Astrocyte (in vitro differentiated cells and primary cell): Measurements from ENCODE around the gene ARHGAP24. TPM values are rescaled to one million over a fixed set of nuclear protein-coding genes. Genes with fewer than 3 reads are reported as not detected.

Source experiments
- DNase-seq: peaks from one replicate; pipeline ENCODE4 v3.0.0-alpha.2; 2010; ENCODE audit warnings: low read depth
- FAIRE-seq: peaks from 2 replicates; lab custom pipeline; 2011; peaks lifted over from hg19 to GRCh38; lab: Jason Lieb, UNC
- H2AFZ ChIP-seq: 2 replicates; pipeline ENCODE4 v1.6.0; 2012; ENCODE audit warnings: low read depth, low read length, inconsistent platforms
- H3K27ac ChIP-seq: 2 replicates; pipeline ENCODE4 v1.5.1; 2011; ENCODE audit warnings: low read depth, low read length, inconsistent platforms
- H3K27me3 ChIP-seq: 2 replicates; pipeline ENCODE4 v1.6.0; 2011; ENCODE audit warnings: low read length, inconsistent platforms; ENCODE audit not compliant: insufficient read depth
- H3K36me3 ChIP-seq: 2 replicates; pipeline ENCODE4 v1.5.1; 2011; ENCODE audit warnings: low read length, inconsistent platforms; ENCODE audit not compliant: insufficient read depth
- H3K4me1 ChIP-seq: 2 replicates; pipeline ENCODE4 v1.5.1; 2011; ENCODE audit warnings: low read length, inconsistent platforms; ENCODE audit not compliant: insufficient read depth
- H3K4me2 ChIP-seq: 2 replicates; pipeline ENCODE4 v1.6.0; 2012; ENCODE audit warnings: low read length, inconsistent platforms
- H3K4me3 ChIP-seq: 2 replicates; pipeline ENCODE4 v1.5.1; 2011; ENCODE audit warnings: low read depth, mild to moderate bottlenecking, low read length, inconsistent platforms; ENCODE audit not compliant: insufficient read depth
- H3K79me2 ChIP-seq: 2 replicates; pipeline ENCODE4 v1.6.0; 2012; ENCODE audit warnings: mild to moderate bottlenecking, low read length, inconsistent platforms; ENCODE audit not compliant: insufficient read depth
- H3K9ac ChIP-seq: 2 replicates; pipeline ENCODE4 v1.6.0; 2012; ENCODE audit warnings: mild to moderate bottlenecking, low read length, inconsistent platforms
- H3K9me3 ChIP-seq: 2 replicates; pipeline ENCODE4 v1.5.1; 2012; ENCODE audit warnings: low read depth, mild to moderate bottlenecking, low read length, inconsistent platforms; ENCODE audit not compliant: insufficient read depth
- H4K20me1 ChIP-seq: 2 replicates; pipeline ENCODE4 v1.6.0; 2012; ENCODE audit warnings: low read length, inconsistent platforms; ENCODE audit not compliant: insufficient read depth
- H3K27ac Mint-ChIP-seq: one replicate; pipeline ENCODE4 v1.8.0; 2021; ENCODE audit warnings: mild to moderate bottlenecking, mixed read lengths; ENCODE audit not compliant: unreplicated experiment
- H3K27me3 Mint-ChIP-seq: one replicate; pipeline ENCODE4 v1.8.0; 2021; ENCODE audit warnings: low read depth, mixed read lengths; ENCODE audit not compliant: unreplicated experiment
- H3K36me3 Mint-ChIP-seq: one replicate; pipeline ENCODE4 v1.8.0; 2021; ENCODE audit warnings: low read depth, mixed read lengths; ENCODE audit not compliant: unreplicated experiment
- H3K4me1 Mint-ChIP-seq: one replicate; pipeline ENCODE4 v1.8.0; 2021; ENCODE audit warnings: low read depth, mixed read lengths; ENCODE audit not compliant: unreplicated experiment
- H3K4me3 Mint-ChIP-seq: one replicate; pipeline ENCODE4 v1.8.0; 2021; ENCODE audit warnings: mild to moderate bottlenecking, moderate library complexity, mixed read lengths; ENCODE audit not compliant: unreplicated experiment
- H3K9me3 Mint-ChIP-seq: one replicate; pipeline ENCODE4 v1.8.0; 2021; ENCODE audit warnings: mild to moderate bottlenecking, mixed read lengths; ENCODE audit not compliant: unreplicated experiment
- EZH2 ChIP-seq: IDR thresholded peaks from 2 replicates; pipeline ENCODE4 v1.6.1; 2012; ENCODE audit warnings: mild to moderate bottlenecking, low read length, inconsistent platforms; ENCODE audit not compliant: insufficient read depth
- total RNA-seq: library from RNA; stranded (reverse); gene quantifications from 2 replicates; pipeline ENCODE4 v1.2.1, GENCODE V29; 2021
- TF ChIP-seq, protein P1 (sequence below): IDR thresholded peaks from 2 replicates; pipeline ENCODE4 v1.5.1; 2011; ENCODE audit warnings: low read depth, mild to moderate bottlenecking, inconsistent platforms, low read length, moderate library complexity; ENCODE audit not compliant: insufficient read depth

The ARHGAP24 gene
- total RNA-seq, 1 donor from 2014 or later, result 2.1 TPM

DNA sequence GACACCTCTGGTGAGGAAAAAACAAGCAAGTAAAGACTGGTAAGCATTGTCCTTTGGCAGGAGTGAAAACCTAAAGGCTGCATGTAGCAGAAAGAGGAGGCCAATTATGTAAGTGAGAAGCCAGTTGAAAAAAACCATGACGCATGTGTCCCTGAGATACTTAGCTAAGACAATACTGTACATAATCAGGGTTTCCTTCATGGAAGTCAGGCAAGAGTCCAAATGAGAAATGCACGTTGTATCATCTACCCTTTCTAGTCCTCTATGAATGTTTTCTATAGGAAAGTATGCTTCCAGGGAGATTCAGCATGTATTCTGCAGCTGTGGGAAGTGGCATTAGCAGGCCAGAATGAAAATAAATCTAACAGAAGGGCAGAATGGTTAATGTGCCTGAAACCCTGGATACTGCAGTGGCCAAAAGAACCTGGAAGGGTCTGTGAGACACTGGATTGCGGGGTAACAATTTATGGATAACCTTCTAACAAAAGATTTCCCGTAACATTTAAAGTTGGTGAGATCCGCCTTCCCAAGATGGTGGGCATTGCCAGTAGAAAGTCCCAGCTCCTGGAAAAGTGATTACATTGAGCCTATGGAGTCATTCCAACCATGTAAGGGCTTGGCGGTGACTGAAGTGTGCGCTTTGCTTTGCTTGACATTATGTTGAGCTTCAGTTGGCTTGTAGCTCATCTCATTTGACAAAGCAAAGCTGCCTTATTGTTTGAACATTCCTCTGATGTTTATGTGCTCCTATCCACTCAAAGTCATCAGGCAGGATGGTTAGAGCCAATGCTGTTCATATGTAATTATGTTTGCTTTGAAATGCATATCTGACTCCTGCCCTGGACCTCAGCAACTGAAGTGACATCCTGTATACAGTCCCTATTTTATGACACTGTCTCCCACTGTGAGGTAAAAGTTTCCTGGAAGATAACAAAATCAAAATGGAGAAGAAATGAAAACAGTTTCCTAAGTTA is 200.4 kb downstream of the ARHGAP24 start:
- H3K27ac Mint-ChIP-seq, result no peak overlapping the region
- DNase-seq (no peak), FAIRE-seq (no peak)
- no peaks in the 10 kb centered on the region for H3K27me3 ChIP-seq
- TF ChIP-seq, protein P1, sequence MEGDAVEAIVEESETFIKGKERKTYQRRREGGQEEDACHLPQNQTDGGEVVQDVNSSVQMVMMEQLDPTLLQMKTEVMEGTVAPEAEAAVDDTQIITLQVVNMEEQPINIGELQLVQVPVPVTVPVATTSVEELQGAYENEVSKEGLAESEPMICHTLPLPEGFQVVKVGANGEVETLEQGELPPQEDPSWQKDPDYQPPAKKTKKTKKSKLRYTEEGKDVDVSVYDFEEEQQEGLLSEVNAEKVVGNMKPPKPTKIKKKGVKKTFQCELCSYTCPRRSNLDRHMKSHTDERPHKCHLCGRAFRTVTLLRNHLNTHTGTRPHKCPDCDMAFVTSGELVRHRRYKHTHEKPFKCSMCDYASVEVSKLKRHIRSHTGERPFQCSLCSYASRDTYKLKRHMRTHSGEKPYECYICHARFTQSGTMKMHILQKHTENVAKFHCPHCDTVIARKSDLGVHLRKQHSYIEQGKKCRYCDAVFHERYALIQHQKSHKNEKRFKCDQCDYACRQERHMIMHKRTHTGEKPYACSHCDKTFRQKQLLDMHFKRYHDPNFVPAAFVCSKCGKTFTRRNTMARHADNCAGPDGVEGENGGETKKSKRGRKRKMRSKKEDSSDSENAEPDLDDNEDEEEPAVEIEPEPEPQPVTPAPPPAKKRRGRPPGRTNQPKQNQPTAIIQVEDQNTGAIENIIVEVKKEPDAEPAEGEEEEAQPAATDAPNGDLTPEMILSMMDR, result no peak
- TF ChIP-seq EZH2, result no peak
- H3K4me1 Mint-ChIP-seq, result no peaks in the 10 kb centered on the region
- H3K4me3 ChIP-seq, result no peak overlapping the region
- H3K9me3 Mint-ChIP-seq, result no peaks in the 10 kb centered on the region
- no peak overlapping the region for H3K4me3 Mint-ChIP-seq
- no peaks in the 10 kb centered on the region for H4K20me1 ChIP-seq
- H3K27me3 Mint-ChIP-seq, result no peaks in the 10 kb centered on the region
- no peak overlapping the region for H3K4me2 ChIP-seq
- no peaks in the 10 kb centered on the region for H3K9me3 ChIP-seq
- no peaks in the 10 kb centered on the region for H3K79me2 ChIP-seq
- no peak overlapping the region for H3K9ac ChIP-seq
- H3K27ac ChIP-seq, result no peak overlapping the region
- no peaks in the 10 kb centered on the region for H3K36me3 ChIP-seq
- H2AFZ ChIP-seq, result no peak overlapping the region
- H3K36me3 Mint-ChIP-seq, result no peaks in the 10 kb centered on the region
- H3K4me1 ChIP-seq, result no peaks in the 10 kb centered on the region

DNA sequence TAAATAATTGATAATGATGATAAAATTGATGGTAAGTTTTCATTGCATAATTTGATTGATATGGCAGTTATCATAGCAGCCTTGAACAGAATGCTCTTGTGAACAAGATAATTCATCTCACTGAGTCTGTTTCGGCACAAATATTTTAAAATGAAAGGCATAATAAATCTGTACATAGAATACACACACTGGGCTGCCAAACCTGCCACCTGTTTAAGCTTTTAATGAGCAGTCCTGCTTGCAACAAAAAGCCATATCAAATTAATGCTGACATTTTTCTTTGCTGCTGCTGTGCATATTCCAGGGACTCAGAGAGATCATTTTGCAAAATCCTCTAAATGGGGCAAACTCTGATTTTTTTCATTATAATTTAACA is 201.1 kb downstream of the ARHGAP24 start:
- no peaks in the 10 kb centered on the region for H3K36me3 ChIP-seq
- no peaks in the 10 kb centered on the region for H3K9me3 ChIP-seq
- H2AFZ ChIP-seq, result no peak overlapping the region
- no peaks in the 10 kb centered on the region for H3K79me2 ChIP-seq
- Mint-ChIP-seq H3K9me3 (no peaks in the 10 kb centered on the region), H3K4me3 (no peak overlapping the region), H3K36me3 (no peaks in the 10 kb centered on the region), H3K27me3 (no peaks in the 10 kb centered on the region), H3K27ac (no peak overlapping the region), H3K4me1 (peaks cover 3% of the 10 kb centered on the region)
- H3K27me3 ChIP-seq, result no peaks in the 10 kb centered on the region
- H4K20me1 ChIP-seq, result no peaks in the 10 kb centered on the region
- DNase-seq (no peak), FAIRE-seq (no peak)
- H3K4me1 ChIP-seq, result no peaks in the 10 kb centered on the region
- H3K27ac ChIP-seq, result no peak overlapping the region
- no peak overlapping the region for H3K4me3 ChIP-seq
- H3K4me2 ChIP-seq, result no peak overlapping the region
- TF ChIP-seq, protein P1, result no peak
- no peak for TF ChIP-seq EZH2
- H3K9ac ChIP-seq, result no peak overlapping the region
